Measurements from ENCODE around the gene BAG2. TPM values are rescaled to one million over a fixed set of nuclear protein-coding genes. Genes with fewer than 3 reads are reported as not detected.

The BAG2 gene
- total RNA-seq, 1 donor = 32.8 TPM

DNA sequence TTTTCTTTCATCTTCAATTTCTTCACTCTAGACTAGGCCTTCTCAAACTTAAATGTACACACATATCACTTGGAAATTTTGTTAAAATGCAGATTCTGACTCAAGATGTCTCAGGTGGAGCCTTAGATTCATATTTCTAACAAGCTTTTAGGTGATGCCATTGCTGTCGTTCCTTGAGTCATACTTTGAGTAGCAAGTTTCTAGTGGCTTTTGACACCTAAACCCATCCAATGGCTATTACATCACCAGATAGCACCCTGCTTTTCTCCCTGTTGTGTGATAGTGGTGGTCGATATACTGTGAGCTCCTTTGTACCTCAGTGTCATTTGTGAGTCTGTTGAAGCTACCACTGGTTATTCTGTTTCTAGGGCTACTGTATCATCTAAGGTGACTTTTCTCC, 34.8 kb upstream of the BAG2 start:
- no peak for TF ChIP-seq CTCF (IDR thresholded peaks at IDR 0.05; ENCODE audit: insufficient read depth, low read depth, low read length)
- H3K4me3 ChIP-seq (ENCODE audit: low read depth, low read length) = no peak overlapping the region
- DNase-seq (ENCODE audit: low read depth) = no peak

GRCh38 chr6:57138026-57138425, 34.1 kb upstream of the BAG2 start:
- no peak for DNase-seq (ENCODE audit: low read depth)
- TF ChIP-seq CTCF (IDR thresholded peaks at IDR 0.05; ENCODE audit: insufficient read depth, low read depth, low read length) = no peak
- no peak overlapping the region for H3K4me3 ChIP-seq (ENCODE audit: low read depth, low read length)

GRCh38 chr6:57141451-57142177, 30.5 kb upstream of the BAG2 start:
- TF ChIP-seq CTCF (IDR thresholded peaks at IDR 0.05; ENCODE audit: insufficient read depth, low read depth, low read length) = no peak
- no peak for DNase-seq (ENCODE audit: low read depth)
- H3K4me3 ChIP-seq (ENCODE audit: low read depth, low read length) = no peak overlapping the region

DNA sequence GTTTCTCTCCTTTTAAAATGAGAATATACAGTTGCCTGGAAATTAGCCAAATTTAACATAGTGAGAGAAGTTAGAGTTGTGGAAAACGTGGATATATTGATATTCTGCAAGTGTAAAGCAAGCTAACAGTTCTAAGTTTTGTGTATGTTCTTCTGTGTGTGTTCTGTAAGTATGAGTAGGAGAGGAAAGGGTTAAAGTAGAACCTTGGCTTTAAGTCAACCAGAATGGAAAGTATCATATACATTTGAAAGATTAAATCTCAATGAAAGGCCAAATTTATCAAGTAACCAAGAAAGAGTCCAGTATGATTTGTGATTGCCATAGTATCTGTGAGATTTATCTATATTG, 30.0 kb upstream of the BAG2 start:
- TF ChIP-seq CTCF (IDR thresholded peaks at IDR 0.05; ENCODE audit: insufficient read depth, low read depth, low read length) = no peak
- H3K4me3 ChIP-seq (ENCODE audit: low read depth, low read length) = no peak overlapping the region
- no peak for DNase-seq (ENCODE audit: low read depth)

- H3K4me3 ChIP-seq (ENCODE audit: low read depth, low read length) = no peak overlapping the region
- DNase-seq (ENCODE audit: low read depth) = no peak
- no peak for TF ChIP-seq CTCF (IDR thresholded peaks at IDR 0.05; ENCODE audit: insufficient read depth, low read depth, low read length)
These were observed 28.4 kb upstream of the BAG2 start for GRCh38 chr6:57143690-57144089.

DNA sequence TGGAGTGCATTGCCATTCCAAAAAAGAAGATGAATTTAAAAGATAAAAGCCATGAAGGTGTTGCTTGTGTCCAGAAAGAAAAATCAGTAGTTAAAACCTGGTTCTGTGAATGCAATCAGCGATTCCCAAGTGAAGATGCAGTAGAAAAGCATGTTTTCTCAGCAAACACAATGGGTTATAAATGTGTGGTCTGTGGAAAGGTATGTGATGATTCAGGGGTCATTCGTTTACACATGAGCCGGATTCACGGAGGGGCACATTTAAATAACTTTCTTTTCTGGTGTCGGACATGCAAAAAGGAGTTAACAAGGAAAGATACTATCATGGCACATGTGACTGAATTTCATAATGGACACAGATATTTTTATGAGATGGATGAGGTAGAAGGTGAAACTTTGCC, 24.7 kb upstream of the BAG2 start:
- TF ChIP-seq CTCF (IDR thresholded peaks at IDR 0.05; ENCODE audit: insufficient read depth, low read depth, low read length) = no peak
- no peak overlapping the region for H3K4me3 ChIP-seq (ENCODE audit: low read depth, low read length)
- no peak for DNase-seq (ENCODE audit: low read depth)
